GM19372 (cell line): ENCODE results near the gene ISLR2.

Experiments
- ATAC-seq: cut with Tn5 transposase; IDR thresholded peaks from one replicate; pipeline ENCODE4 v1.9.1; 2021; ENCODE audit warnings: mild to moderate bottlenecking, low read depth, moderate library complexity; ENCODE audit not compliant: unreplicated experiment

The ISLR2 gene

GRCh38 chr15:74128785-74129585, 1.4 kb upstream of the ISLR2 start:
- no peak for ATAC-seq

- ATAC-seq = no peak
Measured at GRCh38 chr15:74129586-74130154, 716 bp upstream of the ISLR2 start.

GRCh38 chr15:74130849-74131627, 652 bp downstream of the ISLR2 start:
- no peak for ATAC-seq

- no peak for ATAC-seq
Measured at GRCh38 chr15:74131628-74132413, 1.4 kb downstream of the ISLR2 start.

- ATAC-seq = no peak
Measured at GRCh38 chr15:74132681-74133651, 2.6 kb downstream of the ISLR2 start.

- ATAC-seq = no peak
Measured at GRCh38 chr15:74133694-74134386, 3.5 kb downstream of the ISLR2 start.

GRCh38 chr15:74134387-74135027, 4.1 kb downstream of the ISLR2 start:
- ATAC-seq = no peak

GRCh38 chr15:74135041-74135565, 4.7 kb downstream of the ISLR2 start:
- no peak for ATAC-seq

- no peak for ATAC-seq
Measured at GRCh38 chr15:74136540-74136813, 6.1 kb downstream of the ISLR2 start.

- no peak for ATAC-seq
Measured at GRCh38 chr15:74136814-74137536, 6.6 kb downstream of the ISLR2 start.

GRCh38 chr15:74137537-74137894, 7.1 kb downstream of the ISLR2 start:
- ATAC-seq = no peak

GRCh38 chr15:74138642-74139041, 8.3 kb downstream of the ISLR2 start:
- ATAC-seq = no peak

- ATAC-seq = no peak
Measured at GRCh38 chr15:74141591-74141990, 11.2 kb downstream of the ISLR2 start.

GRCh38 chr15:74144153-74144775, 13.9 kb downstream of the ISLR2 start:
- no peak for ATAC-seq

GRCh38 chr15:74146277-74146800, 16.0 kb downstream of the ISLR2 start:
- no peak for ATAC-seq

- no peak for ATAC-seq
Measured at GRCh38 chr15:74147051-74147450, 16.7 kb downstream of the ISLR2 start.

- no peak for ATAC-seq
Measured at GRCh38 chr15:74155766-74156417, 25.5 kb downstream of the ISLR2 start.
